Nephron (organoid): Measurements from ENCODE around the gene SASS6.

Source experiments
- H3K27ac Mint-ChIP-seq, 3 experiments: 2 replicates each; pipeline ENCODE4 v1.8.0; 2020; ENCODE audit warnings: mixed read lengths in 3 of 3, mild to moderate bottlenecking in 2 of 3, moderate library complexity in 1 of 3
- H3K27me3 Mint-ChIP-seq: 2 replicates; pipeline ENCODE4 v1.8.0; 2021; ENCODE audit warnings: low read depth, mild to moderate bottlenecking, moderate library complexity, mixed read lengths
- H3K36me3 Mint-ChIP-seq: 2 replicates; pipeline ENCODE4 v1.8.0; 2020; ENCODE audit warnings: low read depth, mixed read lengths
- H3K4me1 Mint-ChIP-seq: 2 replicates; pipeline ENCODE4 v1.8.0; 2020; ENCODE audit warnings: mixed read lengths
- H3K4me3 Mint-ChIP-seq, 3 experiments: 2 replicates each; pipeline ENCODE4 v1.8.0; 2020; ENCODE audit warnings: mild to moderate bottlenecking in 3 of 3, mixed read lengths in 3 of 3, moderate library complexity in 2 of 3
- H3K9me3 Mint-ChIP-seq: 2 replicates; pipeline ENCODE4 v1.8.0; 2020; ENCODE audit warnings: mixed read lengths
- TF ChIP-seq, protein P1 (sequence below), 3 experiments: fragments of 200-600 bp; sonication (generic); IDR thresholded peaks; one replicate each; pipeline ENCODE4 v1.5.0; 2021; ENCODE audit warnings: antibody characterized with exemption in 3 of 3; ENCODE audit not compliant: unreplicated experiment in 3 of 3

SASS6 gene

DNA sequence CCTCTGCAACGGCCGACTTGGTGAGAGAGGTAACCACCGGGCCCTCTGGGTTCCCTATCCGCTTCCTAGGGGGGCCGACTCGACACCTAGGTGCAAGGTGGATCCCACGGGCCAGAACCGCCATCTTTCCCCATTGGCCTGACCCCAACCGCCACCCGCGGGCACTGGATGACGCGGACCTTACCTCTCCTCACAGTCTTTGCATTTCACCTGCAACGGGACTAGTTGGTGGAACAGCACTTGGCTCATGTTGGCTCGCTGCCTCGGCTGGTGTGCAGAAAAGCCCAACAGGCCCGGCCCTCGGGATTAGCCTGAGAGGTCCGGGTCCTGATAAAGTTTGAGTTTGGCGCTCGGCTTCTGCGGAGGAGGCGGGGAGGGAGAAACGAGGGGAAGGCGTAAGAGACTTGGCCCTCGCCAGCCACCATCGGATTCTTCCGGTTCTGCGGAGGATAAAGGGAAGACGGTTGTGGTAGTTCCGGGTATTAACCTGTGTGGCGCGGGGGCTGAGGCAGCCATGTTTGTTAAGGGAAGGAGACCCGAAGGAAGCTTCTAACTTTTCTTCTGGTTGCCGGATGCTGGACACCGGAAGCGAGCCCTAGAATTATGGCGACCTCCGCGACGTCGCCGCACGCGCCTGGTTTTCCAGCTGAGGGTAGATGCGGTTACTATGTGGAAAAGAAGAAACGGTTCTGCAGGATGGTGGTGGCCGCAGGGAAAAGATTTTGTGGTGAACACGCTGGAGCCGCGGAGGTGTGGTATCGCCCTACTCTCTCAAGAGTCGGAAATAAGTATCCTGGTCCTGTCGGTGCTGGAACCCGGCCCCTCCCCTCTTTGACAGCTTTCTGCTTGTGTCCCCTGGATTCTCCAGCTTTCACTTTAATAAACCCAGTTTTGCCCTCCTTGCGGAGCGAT, at the start of gene SASS6, which contains the start of gene TRMT13:
Gene SASS6 (minus strand): TSS at position 365 of the 912 bp plus-strand sequence. CDS start 116 bp downstream, at position 249.
Gene TRMT13 (plus strand): TSS at position 598 of the 912 bp plus-strand sequence. CDS start 6 bp downstream, at position 604.
- no peaks in the 10 kb centered on the region for H3K9me3 Mint-ChIP-seq
- peak within 1 kb of the TSS; percentile 95 to 98 (median 95) for H3K4me3 Mint-ChIP-seq
- peaks cover 2% of the 10 kb centered on the region for H3K36me3 Mint-ChIP-seq
- H3K27ac Mint-ChIP-seq = peak within 1 kb of the TSS; percentile 87 to 95 (median 93)
- no peaks in the 10 kb centered on the region for H3K27me3 Mint-ChIP-seq
- H3K4me1 Mint-ChIP-seq = peaks cover 27% of the 10 kb centered on the region
- TF ChIP-seq, protein P1, sequence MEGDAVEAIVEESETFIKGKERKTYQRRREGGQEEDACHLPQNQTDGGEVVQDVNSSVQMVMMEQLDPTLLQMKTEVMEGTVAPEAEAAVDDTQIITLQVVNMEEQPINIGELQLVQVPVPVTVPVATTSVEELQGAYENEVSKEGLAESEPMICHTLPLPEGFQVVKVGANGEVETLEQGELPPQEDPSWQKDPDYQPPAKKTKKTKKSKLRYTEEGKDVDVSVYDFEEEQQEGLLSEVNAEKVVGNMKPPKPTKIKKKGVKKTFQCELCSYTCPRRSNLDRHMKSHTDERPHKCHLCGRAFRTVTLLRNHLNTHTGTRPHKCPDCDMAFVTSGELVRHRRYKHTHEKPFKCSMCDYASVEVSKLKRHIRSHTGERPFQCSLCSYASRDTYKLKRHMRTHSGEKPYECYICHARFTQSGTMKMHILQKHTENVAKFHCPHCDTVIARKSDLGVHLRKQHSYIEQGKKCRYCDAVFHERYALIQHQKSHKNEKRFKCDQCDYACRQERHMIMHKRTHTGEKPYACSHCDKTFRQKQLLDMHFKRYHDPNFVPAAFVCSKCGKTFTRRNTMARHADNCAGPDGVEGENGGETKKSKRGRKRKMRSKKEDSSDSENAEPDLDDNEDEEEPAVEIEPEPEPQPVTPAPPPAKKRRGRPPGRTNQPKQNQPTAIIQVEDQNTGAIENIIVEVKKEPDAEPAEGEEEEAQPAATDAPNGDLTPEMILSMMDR (IDR thresholded peaks at IDR 0.05; ENCODE audit: unreplicated experiment in 3 of 3) = no peak

DNA sequence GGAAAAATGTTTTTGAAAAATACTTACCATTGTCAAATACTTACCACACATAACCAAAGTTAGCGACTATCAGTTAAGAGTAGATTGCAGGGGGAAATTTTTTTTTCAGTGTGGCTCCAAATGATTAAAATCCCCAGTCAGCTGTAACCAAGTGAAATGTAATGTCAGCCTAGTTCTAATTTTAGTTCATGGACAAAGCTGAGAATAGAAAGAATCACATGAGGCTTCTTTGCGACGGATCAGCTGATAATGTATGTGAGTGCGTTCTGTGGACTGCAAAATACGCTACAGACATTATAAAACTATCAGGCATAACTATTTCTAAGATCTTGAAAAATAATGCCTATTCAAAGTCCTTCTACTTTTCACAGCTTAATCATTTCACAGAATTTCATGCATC, 45.4 kb upstream of the SASS6 start, which contains the start of gene LRRC39:
Gene LRRC39 (minus strand): TSS at position 166 of the 400 bp plus-strand sequence. CDS start 9,740 bp downstream, outside the sequence.
- H3K27me3 Mint-ChIP-seq = no peaks in the 10 kb centered on the region
- peak within 1 kb of the TSS; percentile 14 to 92 (median 83) for H3K4me3 Mint-ChIP-seq
- peaks cover 10% of the 10 kb centered on the region for H3K4me1 Mint-ChIP-seq
- H3K27ac Mint-ChIP-seq = peak within 1 kb of the TSS; percentile 0 to 31 (median 26)
- H3K36me3 Mint-ChIP-seq = peaks cover 10% of the 10 kb centered on the region
- TF ChIP-seq, protein P1 (IDR thresholded peaks at IDR 0.05; ENCODE audit: unreplicated experiment in 3 of 3) = no peak
- H3K9me3 Mint-ChIP-seq = peaks cover 8% of the 10 kb centered on the region

GRCh38 chr1:100177295-100178041, 44.7 kb upstream of the SASS6 start:
- TF ChIP-seq, protein P1 (IDR thresholded peaks at IDR 0.05; ENCODE audit: unreplicated experiment in 3 of 3) = no peak
- Mint-ChIP-seq H3K4me1 (peaks cover 10% of the 10 kb centered on the region), H3K9me3 (peaks cover 4% of the 10 kb centered on the region), H3K4me3 (peak overlapping the region; percentile 14 to 92 (median 83)), H3K27ac (peak overlapping the region; percentile 0 to 31 (median 12)), H3K36me3 (peaks cover 6% of the 10 kb centered on the region), H3K27me3 (no peaks in the 10 kb centered on the region)

DNA sequence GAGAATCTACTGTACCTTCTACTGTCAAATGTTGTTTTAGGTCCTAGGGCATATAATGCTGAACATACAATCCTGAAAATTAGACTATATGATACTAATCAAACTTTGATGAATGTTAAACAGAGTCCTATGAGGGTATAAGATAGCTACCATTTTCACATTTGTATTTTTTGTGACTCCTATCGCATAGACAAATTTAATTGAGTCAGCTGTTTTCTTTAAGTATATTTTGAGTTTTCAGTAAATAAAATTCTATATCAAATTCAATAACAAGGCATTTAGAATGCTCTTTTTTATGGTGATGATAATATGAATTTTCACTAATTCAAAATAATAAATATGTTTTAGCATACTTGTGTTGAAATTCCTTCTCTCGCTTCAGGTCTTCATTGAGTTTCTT, 35.3 kb upstream of the SASS6 start:
- H3K27me3 Mint-ChIP-seq = no peaks in the 10 kb centered on the region
- no peak overlapping the region for H3K4me3 Mint-ChIP-seq
- peaks cover 15% of the 10 kb centered on the region for H3K4me1 Mint-ChIP-seq
- TF ChIP-seq, protein P1 (IDR thresholded peaks at IDR 0.05; ENCODE audit: unreplicated experiment in 3 of 3) = no peak
- no peak overlapping the region for H3K27ac Mint-ChIP-seq
- H3K9me3 Mint-ChIP-seq = no peaks in the 10 kb centered on the region
- H3K36me3 Mint-ChIP-seq = no peaks in the 10 kb centered on the region

- H3K27me3 Mint-ChIP-seq = no peaks in the 10 kb centered on the region
- peak overlapping the region in 1 of 3 experiments; percentile 70 for H3K27ac Mint-ChIP-seq
- H3K9me3 Mint-ChIP-seq = no peaks in the 10 kb centered on the region
- peaks cover 17% of the 10 kb centered on the region for H3K4me1 Mint-ChIP-seq
- TF ChIP-seq, protein P1 (IDR thresholded peaks at IDR 0.05; ENCODE audit: unreplicated experiment in 3 of 3) = no peak
- no peak overlapping the region for H3K4me3 Mint-ChIP-seq
- H3K36me3 Mint-ChIP-seq = no peaks in the 10 kb centered on the region
Measured at GRCh38 chr1:100164702-100165101, 32.0 kb upstream of the SASS6 start.
